ENCODE results near the gene PLB1. TPM values are rescaled to one million over a fixed set of nuclear protein-coding genes. Genes with fewer than 3 reads are reported as not detected.

The PLB1 gene
- total RNA-seq, 1 experiment from 2014 or later: 0.44 TPM

DNA sequence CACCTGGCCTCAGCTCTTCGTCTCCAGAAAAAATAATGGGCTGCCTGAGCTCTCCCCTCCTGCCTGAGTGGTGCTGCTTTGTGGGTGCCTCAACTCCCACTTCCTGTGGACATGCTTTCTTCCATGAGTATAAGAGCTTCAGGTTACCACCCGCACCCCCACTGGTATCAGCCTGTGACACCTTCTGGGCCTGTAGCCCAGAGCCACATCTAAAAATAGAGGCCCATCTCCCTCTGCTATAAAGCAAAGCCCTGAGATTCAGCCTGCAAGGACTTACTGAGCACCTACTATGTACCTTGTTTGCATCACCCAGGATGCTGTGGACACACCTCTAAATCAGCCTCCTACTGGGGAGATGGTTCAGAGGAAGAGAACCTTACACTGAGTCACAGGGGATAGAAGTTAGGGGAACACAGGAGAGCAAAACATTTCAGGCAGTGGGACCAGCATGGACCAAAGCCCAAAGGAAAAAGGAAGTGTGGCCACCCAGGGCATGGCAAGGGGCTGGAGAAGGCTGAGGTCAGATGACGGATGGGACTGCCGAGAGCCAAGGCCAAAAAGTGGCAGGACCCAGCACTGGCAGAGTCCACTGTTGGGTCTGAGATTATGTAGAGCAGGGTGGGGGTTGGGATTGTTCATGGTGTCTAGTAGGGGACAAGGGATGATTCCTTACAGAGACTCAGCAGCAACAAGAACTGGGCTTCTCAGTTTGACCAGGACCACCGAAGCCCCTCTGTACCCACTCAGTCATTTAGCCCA lies 132.0 kb downstream of the PLB1 start:
- Mint-ChIP-seq H3K36me3 (no peaks in the 10 kb centered on the region), H3K9me3 (no peaks in the 10 kb centered on the region), H3K4me3 (no peak overlapping the region), H3K27ac (no peak overlapping the region), H3K27me3 (ENCODE audit: low read depth) (no peaks in the 10 kb centered on the region; the same call in 1 of the 2 replicates), H3K4me1 (peaks cover 17% of the 10 kb centered on the region)
- ChIA-PET POLR2A (no interaction called here), CTCF (no interaction called here)
- ATAC-seq (no peak), DNase-seq (ENCODE audit: low spot score) (no peak)
- TF ChIP-seq GTF2I (CRISPR knock-in tag; conservative IDR thresholded peaks at IDR 0.05) (no peak), ZNF138 (CRISPR knock-in tag; conservative IDR thresholded peaks at IDR 0.05) (no peak), JUN (CRISPR knock-in tag; IDR thresholded peaks at IDR 0.05) (no peak), NFYB (CRISPR knock-in tag; conservative IDR thresholded peaks at IDR 0.05; ENCODE audit: low read depth) (no peak), JAZF1 (CRISPR knock-in tag; IDR thresholded peaks at IDR 0.05) (no peak), PRRX2 (CRISPR knock-in tag; IDR thresholded peaks at IDR 0.05) (no peak), TEAD1 (CRISPR knock-in tag; IDR thresholded peaks at IDR 0.05) (no peak), SOX15 (CRISPR knock-in tag; IDR thresholded peaks at IDR 0.05) (no peak), EMX1 (CRISPR knock-in tag; IDR thresholded peaks at IDR 0.05) (no peak), ZNF219 (CRISPR knock-in tag; IDR thresholded peaks at IDR 0.05; ENCODE audit: borderline replicate concordance) (no peak), E2F4 (CRISPR knock-in tag; IDR thresholded peaks at IDR 0.05; ENCODE audit: borderline replicate concordance, low read depth) (no peak)
- TF ChIP-seq, protein P1, sequence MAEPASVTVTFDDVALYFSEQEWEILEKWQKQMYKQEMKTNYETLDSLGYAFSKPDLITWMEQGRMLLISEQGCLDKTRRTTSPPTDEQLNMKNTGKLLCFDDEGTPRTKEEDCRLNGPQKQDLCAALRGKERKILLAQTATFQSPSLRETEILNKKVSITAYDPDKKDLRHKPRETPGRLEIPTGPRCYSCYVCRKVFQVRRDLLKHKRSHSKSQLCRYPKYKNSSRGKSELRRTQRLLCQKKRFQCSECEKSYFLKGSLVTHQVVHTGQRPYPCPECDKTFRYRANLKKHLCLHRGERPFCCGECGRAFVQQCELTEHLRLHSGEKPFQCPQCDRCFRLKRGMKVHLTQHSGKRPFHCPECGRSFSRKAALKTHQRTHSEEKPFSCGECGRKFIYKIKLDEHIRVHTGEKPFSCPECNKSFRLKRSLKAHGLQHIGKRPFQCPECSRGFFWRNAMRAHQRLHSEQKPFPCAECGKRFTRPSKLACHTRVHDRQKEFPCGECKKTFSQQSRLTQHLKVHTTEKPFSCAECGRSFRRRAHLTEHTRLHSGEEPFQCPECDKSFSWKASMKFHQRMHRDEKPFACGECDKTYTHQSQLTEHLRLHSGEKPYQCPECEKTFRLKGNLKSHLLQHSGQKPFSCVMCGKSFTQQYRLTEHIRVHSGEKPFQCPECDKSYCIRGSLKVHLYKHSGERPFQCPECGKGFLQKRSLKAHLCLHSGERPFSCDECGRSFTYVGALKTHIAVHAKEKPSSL (CRISPR knock-in tag; conservative IDR thresholded peaks at IDR 0.05): no peak

GRCh38 chr2:28628506-28628905 lies 132.6 kb downstream of the PLB1 start:
- H3K27ac Mint-ChIP-seq: no peak overlapping the region
- ATAC-seq (no peak), DNase-seq (ENCODE audit: low spot score) (no peak)
- POLR2A ChIA-PET: no interaction called here
- H3K4me1 Mint-ChIP-seq: peaks cover 17% of the 10 kb centered on the region
- H3K9me3 Mint-ChIP-seq: no peaks in the 10 kb centered on the region
- H3K27me3 Mint-ChIP-seq (ENCODE audit: low read depth): no peaks in the 10 kb centered on the region; the same call in 1 of the 2 replicates
- no peak overlapping the region for H3K4me3 Mint-ChIP-seq
- CTCF ChIA-PET: no interaction called here
- H3K36me3 Mint-ChIP-seq: no peaks in the 10 kb centered on the region
- no peak for TF ChIP-seq ELF4 (CRISPR knock-in tag; IDR thresholded peaks at IDR 0.05; ENCODE audit: low read depth)
- TF ChIP-seq ATF2 (CRISPR knock-in tag; IDR thresholded peaks at IDR 0.05; ENCODE audit: borderline replicate concordance, low read depth): no peak
- no peak for TF ChIP-seq E2F4 (CRISPR knock-in tag; IDR thresholded peaks at IDR 0.05; ENCODE audit: borderline replicate concordance, low read depth)
- TF ChIP-seq JAZF1 (CRISPR knock-in tag; IDR thresholded peaks at IDR 0.05): no peak
- no peak for TF ChIP-seq ZNF219 (CRISPR knock-in tag; IDR thresholded peaks at IDR 0.05; ENCODE audit: borderline replicate concordance)
- TF ChIP-seq NFE2L1 (CRISPR knock-in tag; IDR thresholded peaks at IDR 0.05): no peak
- no peak for TF ChIP-seq ZNF396 (CRISPR knock-in tag; IDR thresholded peaks at IDR 0.05; ENCODE audit: borderline replicate concordance)
- TF ChIP-seq FOXP1 (CRISPR knock-in tag; IDR thresholded peaks at IDR 0.05; ENCODE audit: borderline replicate concordance): no peak
- no peak for TF ChIP-seq ZNF121 (CRISPR knock-in tag; IDR thresholded peaks at IDR 0.05)
- TF ChIP-seq SP1 (CRISPR knock-in tag; conservative IDR thresholded peaks at IDR 0.05): no peak
- no peak for TF ChIP-seq ZMAT4 (CRISPR knock-in tag; IDR thresholded peaks at IDR 0.05)
- TF ChIP-seq, protein P2, sequence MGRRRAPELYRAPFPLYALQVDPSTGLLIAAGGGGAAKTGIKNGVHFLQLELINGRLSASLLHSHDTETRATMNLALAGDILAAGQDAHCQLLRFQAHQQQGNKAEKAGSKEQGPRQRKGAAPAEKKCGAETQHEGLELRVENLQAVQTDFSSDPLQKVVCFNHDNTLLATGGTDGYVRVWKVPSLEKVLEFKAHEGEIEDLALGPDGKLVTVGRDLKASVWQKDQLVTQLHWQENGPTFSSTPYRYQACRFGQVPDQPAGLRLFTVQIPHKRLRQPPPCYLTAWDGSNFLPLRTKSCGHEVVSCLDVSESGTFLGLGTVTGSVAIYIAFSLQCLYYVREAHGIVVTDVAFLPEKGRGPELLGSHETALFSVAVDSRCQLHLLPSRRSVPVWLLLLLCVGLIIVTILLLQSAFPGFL (CRISPR knock-in tag; IDR thresholded peaks at IDR 0.05; ENCODE audit: borderline replicate concordance): no peak
- TF ChIP-seq STAT6 (CRISPR knock-in tag; conservative IDR thresholded peaks at IDR 0.05; ENCODE audit: low read depth): no peak
- TF ChIP-seq ZNF232 (CRISPR knock-in tag; IDR thresholded peaks at IDR 0.05): no peak
